22Rv1 (cell line): Measurements from ENCODE around the gene LTK.

ENCODE experiments used
- H3K27ac ChIP-seq: fragments of 450-650 bp; 2 replicates; pipeline ENCODE4 v1.5.1; 2017
- CTCF ChIP-seq: fragments of 450-650 bp; IDR thresholded peaks from 2 replicates; pipeline ENCODE4 v1.5.1; 2017; ENCODE audit warnings: mild to moderate bottlenecking
- ZFX ChIP-seq: fragments of 450-650 bp; IDR thresholded peaks from 2 replicates; pipeline ENCODE4 v1.6.1; 2017; ENCODE audit warnings: antibody characterized with exemption, borderline replicate concordance

The LTK gene

GRCh38 chr15:41495736-41496599 lies 17.7 kb downstream of the LTK start:
- no peak overlapping the region for H3K27ac ChIP-seq
- no peak for TF ChIP-seq ZFX
- TF ChIP-seq CTCF: no peak

- H3K27ac ChIP-seq: no peak overlapping the region
- no peak for TF ChIP-seq CTCF
- TF ChIP-seq ZFX: no peak
Measured at GRCh38 chr15:41494922-41495735, 18.5 kb downstream of the LTK start.

GRCh38 chr15:41494190-41494921 lies 19.3 kb downstream of the LTK start:
- TF ChIP-seq ZFX (no peak), CTCF (peak; percentile 7; the same call in 1 of the 2 replicates)
- H3K27ac ChIP-seq: no peak overlapping the region

- no peak for TF ChIP-seq CTCF
- no peak for TF ChIP-seq ZFX
- H3K27ac ChIP-seq: no peak overlapping the region
Measured at GRCh38 chr15:41493902-41494189, 19.8 kb downstream of the LTK start.

GRCh38 chr15:41493205-41493901 lies 20.3 kb downstream of the LTK start, which contains the start of gene ITPKA:
Gene ITPKA (plus strand): TSS chr15:41493874. CDS start chr15:41493928, 54 bp downstream.
- TF ChIP-seq CTCF (no peak), ZFX (no peak)
- peak within 1 kb of the TSS; percentile 51 for H3K27ac ChIP-seq

- no peak for TF ChIP-seq ZFX
- no peak for TF ChIP-seq CTCF
- peak overlapping the region; percentile 51 for H3K27ac ChIP-seq
Measured at GRCh38 chr15:41492597-41493204, 20.9 kb downstream of the LTK start.
